Measurements from ENCODE around the gene FHIP1B.

FHIP1B gene

DNA sequence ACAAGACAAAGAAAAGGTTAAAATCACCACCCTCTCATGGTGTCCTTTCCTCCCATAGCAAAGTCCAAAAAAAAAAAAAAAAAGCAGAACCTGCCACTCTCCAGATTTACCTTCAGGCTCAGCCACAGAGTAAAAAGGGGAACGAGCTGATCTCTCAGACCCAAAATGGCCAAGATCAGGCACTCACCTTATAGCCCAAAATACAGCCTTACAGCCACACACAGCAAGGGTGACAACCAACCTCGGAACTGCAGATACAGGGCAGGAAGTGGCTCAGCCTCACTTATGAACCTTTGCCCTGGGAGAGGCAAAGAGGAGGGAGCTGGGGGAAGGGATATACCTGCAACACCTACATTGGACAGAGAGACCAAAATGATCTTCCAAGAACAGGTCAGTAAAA lies 4.5 kb downstream of the FHIP1B start:
- DNase-seq (ENCODE audit: low read depth) = no peak
- H3K4me3 ChIP-seq (ENCODE audit: control insufficient read depth, low read depth, low read length) = no peak overlapping the region
- TF ChIP-seq, protein P1, sequence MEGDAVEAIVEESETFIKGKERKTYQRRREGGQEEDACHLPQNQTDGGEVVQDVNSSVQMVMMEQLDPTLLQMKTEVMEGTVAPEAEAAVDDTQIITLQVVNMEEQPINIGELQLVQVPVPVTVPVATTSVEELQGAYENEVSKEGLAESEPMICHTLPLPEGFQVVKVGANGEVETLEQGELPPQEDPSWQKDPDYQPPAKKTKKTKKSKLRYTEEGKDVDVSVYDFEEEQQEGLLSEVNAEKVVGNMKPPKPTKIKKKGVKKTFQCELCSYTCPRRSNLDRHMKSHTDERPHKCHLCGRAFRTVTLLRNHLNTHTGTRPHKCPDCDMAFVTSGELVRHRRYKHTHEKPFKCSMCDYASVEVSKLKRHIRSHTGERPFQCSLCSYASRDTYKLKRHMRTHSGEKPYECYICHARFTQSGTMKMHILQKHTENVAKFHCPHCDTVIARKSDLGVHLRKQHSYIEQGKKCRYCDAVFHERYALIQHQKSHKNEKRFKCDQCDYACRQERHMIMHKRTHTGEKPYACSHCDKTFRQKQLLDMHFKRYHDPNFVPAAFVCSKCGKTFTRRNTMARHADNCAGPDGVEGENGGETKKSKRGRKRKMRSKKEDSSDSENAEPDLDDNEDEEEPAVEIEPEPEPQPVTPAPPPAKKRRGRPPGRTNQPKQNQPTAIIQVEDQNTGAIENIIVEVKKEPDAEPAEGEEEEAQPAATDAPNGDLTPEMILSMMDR (IDR thresholded peaks at IDR 0.05; ENCODE audit: control insufficient read depth, insufficient read depth, low read depth, low read length, missing control alignments) = no peak

- DNase-seq (ENCODE audit: low read depth) = no peak
- TF ChIP-seq, protein P1 (IDR thresholded peaks at IDR 0.05; ENCODE audit: control insufficient read depth, insufficient read depth, low read depth, low read length, missing control alignments) = no peak
- H3K4me3 ChIP-seq (ENCODE audit: control insufficient read depth, low read depth, low read length) = no peak overlapping the region
These were observed 5.9 kb downstream of the FHIP1B start for GRCh38 chr11:6228520-6228919.

GRCh38 chr11:6225896-6226295 lies 8.5 kb downstream of the FHIP1B start:
- TF ChIP-seq, protein P1 (IDR thresholded peaks at IDR 0.05; ENCODE audit: control insufficient read depth, insufficient read depth, low read depth, low read length, missing control alignments) = no peak
- no peak for DNase-seq (ENCODE audit: low read depth)
- no peak overlapping the region for H3K4me3 ChIP-seq (ENCODE audit: control insufficient read depth, low read depth, low read length)

- TF ChIP-seq, protein P1 (IDR thresholded peaks at IDR 0.05; ENCODE audit: control insufficient read depth, insufficient read depth, low read depth, low read length, missing control alignments) = no peak
These were observed 9.4 kb downstream of the FHIP1B start for GRCh38 chr11:6225024-6225423.

GRCh38 chr11:6224421-6224820 lies 10.0 kb downstream of the FHIP1B start:
- no peak overlapping the region for H3K4me3 ChIP-seq (ENCODE audit: control insufficient read depth, low read depth, low read length)
- no peak for DNase-seq (ENCODE audit: low read depth)
- TF ChIP-seq, protein P1 (IDR thresholded peaks at IDR 0.05; ENCODE audit: control insufficient read depth, insufficient read depth, low read depth, low read length, missing control alignments) = no peak

More at GRCh38 chr11:6225024-6225423, 9.4 kb downstream of the FHIP1B start:
- no peak overlapping the region for H3K4me3 ChIP-seq (ENCODE audit: control insufficient read depth, low read depth, low read length)
- no peak for DNase-seq (ENCODE audit: low read depth)

DNA sequence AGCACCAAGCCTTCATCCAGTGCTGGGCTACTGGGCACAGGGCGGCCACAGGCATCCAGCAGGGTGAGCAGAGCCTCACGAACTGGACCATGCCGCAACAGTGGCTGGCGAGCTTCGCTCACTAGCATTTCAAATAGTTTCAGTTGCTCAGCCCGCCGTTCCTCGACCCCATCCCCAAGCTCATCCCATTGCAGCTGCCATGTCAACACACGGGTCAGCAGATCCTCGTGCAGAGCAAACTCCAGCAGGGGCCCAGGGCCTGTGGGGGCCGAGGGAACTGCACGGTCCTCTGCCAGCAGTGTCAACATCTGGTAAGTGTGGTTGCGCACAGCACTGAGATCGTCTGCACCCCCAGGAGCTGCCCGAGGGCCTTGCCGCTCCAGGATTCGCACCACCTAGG lies 10.6 kb downstream of the FHIP1B start:
- TF ChIP-seq, protein P1 (IDR thresholded peaks at IDR 0.05; ENCODE audit: control insufficient read depth, insufficient read depth, low read depth, low read length, missing control alignments) = no peak
- H3K4me3 ChIP-seq (ENCODE audit: control insufficient read depth, low read depth, low read length) = no peak overlapping the region
- DNase-seq (ENCODE audit: low read depth) = no peak

DNA sequence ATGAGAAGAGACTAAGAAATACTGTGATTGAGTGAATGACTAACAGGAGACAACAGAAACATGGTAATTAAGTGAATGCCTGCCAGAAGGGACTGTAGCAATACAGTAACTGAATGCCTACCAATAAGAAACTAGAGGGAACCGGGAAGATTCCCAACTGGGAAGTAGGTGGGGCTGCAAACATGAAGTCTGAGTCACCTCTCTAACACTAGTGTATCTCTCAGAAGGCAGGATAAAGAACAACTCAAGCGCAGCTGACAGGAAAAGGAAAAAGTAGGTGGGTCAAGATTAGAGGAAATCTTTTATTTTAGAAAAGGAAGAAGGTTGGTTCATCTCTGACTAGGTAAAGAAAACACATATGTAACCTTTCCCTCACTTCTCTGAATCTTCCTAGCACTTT lies 15.1 kb downstream of the FHIP1B start:
- TF ChIP-seq, protein P1 (IDR thresholded peaks at IDR 0.05; ENCODE audit: control insufficient read depth, insufficient read depth, low read depth, low read length, missing control alignments) = no peak
- H3K4me3 ChIP-seq (ENCODE audit: control insufficient read depth, low read depth, low read length) = no peak overlapping the region
- DNase-seq (ENCODE audit: low read depth) = peak; percentile 90
